HG02938 (cell line): Measurements from ENCODE around the gene PON2.
"Not testable (repeated sequence)": the region's sequence is repeated elsewhere in the genome, so short reads cannot be mapped to it uniquely, and the experiment has no call there.

Experiments
- ATAC-seq: cut with Tn5 transposase; IDR thresholded peaks from one replicate; pipeline ENCODE4 v1.9.1; 2021; ENCODE audit warnings: mild to moderate bottlenecking, moderate library complexity; ENCODE audit not compliant: unreplicated experiment

PON2 gene

DNA sequence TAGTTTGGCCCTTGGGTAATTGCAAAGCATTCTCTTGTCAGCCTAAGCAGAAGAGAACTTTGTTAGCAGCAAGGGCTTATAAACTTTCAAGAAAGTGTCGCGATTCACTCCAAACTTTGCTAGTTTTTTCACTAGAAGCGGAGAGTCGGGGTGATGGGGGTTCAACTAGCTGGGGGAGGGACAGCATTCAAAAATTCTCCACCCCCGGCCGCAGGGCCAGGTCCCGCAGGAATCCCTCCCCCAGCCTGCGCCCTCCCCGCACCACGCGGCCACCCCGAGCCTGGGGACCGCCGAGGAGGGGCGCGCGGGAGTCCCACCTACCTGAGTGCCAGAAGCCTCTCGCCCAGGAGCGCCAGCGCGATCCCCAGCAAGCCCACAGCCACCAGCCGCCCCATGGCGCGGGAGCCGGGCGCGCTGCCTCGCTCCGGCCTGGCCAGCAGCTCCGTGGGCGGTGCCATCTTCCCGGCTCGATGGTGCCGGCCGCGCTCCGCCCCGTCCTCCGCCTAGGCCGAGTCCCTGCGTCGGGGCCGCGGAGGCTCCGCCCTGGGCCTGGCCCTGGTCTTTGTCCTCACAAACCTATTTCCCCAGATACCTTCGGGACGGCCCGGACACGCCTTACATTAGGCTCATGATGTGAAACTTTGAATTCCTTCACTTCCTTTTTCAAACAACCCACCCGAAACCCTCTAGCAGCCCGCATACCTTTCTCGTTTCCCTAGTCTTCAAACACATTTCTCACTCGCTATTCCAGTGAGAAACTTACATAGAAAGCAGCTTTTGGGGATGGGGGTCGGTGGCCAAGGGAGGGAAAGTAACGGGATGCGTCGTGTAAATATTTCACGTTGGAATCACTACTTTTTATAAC is at the start of gene PON2:
Gene PON2, minus strand, starts transcription at position 472 of the 865 bp plus-strand sequence. Its CDS starts 77 bp downstream, at position 395.
- ATAC-seq, result peak; percentile 82

DNA sequence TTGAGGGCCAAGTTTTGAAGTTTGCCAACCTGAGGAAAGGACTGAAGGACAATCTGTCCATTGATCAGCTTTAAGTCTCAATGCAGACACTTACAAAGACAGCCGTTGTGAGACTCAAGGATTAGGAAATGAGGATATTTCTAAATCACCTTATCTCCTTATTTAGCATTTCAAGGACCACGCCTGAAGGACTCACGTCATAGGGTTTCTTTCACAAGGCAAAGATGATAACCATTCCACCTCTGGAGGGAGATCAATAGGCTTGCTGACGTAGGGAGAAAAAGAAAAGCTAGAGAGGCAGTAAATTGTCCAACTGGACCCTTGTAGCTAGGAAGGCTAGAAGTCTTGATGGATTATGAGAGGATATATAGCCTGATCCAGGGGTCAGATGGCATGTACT is 47.6 kb upstream of the PON2 start:
- ATAC-seq, result no peak

GRCh38 chr7:95481271-95482165 is 46.7 kb upstream of the PON2 start:
- ATAC-seq, result no peak

- peak; percentile 68 for ATAC-seq
These were observed 45.3 kb upstream of the PON2 start for GRCh38 chr7:95479992-95480624.

- ATAC-seq, result no peak
These were observed 43.6 kb upstream of the PON2 start for GRCh38 chr7:95478272-95479037.

DNA sequence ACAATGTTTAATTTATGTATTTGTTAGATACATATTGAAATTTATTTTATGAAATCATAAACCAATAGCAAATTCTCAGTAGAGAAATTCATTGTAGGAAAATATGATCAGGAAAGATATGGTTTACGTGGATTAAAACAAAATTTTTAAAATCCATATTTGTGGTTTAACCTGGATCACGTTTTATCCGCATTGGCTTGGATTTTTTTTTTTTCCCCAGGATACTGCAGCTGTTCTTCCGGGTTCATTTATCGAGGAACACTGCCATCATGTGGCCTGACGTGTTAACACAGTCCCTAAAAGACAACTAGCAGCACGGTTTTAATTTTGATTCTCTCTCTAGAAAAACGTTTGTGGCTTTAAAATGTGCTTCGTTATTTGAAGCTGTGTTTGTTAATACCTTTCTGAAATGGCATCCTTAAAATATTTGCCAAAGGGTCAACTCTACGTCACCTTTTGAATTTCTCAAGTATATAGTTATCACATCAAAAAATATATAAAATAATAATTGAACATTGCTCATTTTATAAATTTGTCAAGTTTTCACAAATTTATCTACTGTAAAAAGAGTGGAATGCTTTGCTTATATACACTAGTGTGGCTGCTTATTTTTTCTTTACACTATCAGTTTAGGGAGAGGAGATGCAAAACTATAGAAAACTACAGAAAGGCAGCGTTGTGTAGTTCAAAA is 42.2 kb upstream of the PON2 start:
- peak; percentile 56 for ATAC-seq

DNA sequence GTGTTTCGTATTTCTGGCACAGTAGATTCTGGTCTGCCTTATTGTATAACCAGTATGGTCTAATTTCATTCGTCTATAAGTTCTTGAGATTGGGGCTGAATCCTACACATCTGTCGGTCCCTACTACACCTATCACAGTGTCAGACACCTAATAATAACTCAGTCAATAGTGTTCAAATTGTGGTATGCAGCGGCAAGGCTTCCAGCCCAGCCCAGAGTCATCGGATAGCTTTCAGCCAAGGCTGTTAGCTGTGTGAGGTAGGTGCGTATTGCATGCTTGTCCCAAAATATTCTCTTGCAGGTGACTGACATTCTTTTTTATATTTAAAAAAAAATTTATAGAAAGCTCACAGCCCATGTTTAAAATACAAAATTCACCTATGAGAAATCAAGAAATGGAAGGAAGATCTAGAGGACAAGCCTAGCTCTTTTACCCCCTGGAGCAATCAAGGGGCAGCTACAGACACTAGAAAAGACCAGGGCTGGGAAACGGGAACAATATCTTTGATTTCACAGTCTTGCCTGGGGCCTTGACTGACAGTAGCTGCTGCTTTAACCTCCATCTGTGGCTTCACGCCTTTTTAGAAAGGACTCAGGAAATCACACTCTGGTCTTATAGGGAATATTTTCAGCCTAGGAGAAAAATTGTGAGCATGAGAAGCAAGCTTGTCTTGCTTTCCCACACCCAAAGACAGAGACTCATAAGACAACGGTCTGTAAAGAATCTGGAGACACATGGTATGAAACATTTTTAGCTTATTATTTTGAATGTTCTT is 41.4 kb upstream of the PON2 start:
- no peak for ATAC-seq

- no peak for ATAC-seq
These were observed 38.6 kb upstream of the PON2 start for GRCh38 chr7:95473276-95473985.

DNA sequence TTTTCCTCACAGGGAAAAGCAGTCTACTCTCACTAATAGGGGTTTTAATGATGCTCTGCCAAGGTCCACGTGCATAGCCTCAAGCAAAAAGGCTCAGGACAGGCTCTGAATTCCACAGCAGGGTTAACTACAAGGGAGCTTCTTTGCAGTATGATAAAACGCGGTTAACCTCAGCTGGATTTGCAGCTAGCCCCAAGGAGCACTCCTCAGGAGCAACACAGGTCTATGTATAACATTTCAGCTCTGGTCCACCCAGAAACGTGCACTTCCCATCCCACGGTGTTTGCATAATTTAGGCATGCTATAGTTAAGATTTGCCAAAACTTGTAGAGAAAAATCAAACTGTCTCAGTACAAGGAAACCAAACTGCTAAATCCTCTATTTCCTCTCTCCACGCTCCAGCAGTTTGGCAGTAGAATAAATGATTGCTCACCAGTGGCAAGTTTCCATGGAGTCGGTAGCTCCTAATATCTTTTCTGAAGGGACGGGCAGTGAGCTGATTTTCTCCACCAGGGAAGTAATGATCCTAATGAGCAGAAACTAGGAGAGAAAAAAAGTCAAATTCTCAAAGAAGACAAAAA is 37.8 kb upstream of the PON2 start:
- ATAC-seq, result no peak

DNA sequence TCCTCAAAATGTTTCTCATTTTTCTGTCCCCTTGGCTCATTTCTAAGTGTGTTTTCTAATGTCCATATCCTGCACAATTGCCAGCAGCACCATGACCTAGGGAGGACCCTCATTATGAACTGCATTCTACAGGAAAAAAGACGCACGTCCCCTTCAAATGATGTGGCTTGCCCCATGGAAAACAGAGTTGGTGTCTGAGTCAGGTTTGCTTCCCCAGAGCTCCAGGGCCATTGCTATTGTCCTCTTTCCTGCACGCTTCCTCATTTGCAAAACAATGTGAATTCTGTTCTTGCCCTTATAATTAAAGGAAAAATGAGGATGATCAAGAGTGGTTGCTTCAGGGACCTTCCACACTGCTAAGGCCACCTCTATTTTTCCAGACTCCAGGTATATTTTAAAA is 36.2 kb upstream of the PON2 start:
- ATAC-seq, result no peak

- ATAC-seq, result peak; percentile 99
These were observed 35.6 kb upstream of the PON2 start for GRCh38 chr7:95470452-95470851.

DNA sequence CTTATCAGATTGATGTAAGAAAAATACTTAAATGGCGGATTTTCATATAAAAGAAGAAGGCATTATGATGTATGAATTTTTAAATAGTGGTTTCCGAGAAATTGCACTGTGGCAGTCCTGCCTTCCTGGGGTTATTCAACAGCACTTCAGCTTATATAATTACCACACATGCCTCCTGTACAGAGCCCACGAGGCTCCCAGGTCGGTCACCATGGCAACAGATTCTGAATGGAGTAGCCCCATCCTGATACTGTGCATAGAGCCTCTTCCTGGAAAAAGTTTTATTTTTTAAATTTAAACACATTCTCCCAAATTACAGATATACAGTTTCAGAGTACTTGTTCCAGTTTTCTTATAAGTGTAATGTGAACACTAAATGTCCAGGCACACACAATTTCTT is 35.0 kb upstream of the PON2 start:
- ATAC-seq, result no peak

DNA sequence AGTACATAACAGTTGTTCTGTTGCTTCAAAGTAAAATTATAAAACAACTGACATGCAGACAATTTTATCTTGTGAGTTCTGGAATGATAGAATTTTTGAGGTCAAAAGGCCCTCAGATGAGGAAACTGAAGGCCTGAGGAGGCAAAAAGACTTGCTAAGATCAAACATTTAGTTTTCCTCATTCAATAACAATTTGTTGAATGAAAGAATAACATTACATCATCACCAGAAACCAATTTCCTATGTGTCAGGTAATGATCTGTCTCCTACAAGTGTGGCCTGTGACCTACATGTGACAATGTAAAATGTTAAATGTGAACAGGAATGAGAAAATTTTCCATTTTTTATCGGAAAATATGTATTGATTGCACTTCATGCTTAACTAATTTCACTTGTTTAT is 34.4 kb upstream of the PON2 start:
- no peak for ATAC-seq

DNA sequence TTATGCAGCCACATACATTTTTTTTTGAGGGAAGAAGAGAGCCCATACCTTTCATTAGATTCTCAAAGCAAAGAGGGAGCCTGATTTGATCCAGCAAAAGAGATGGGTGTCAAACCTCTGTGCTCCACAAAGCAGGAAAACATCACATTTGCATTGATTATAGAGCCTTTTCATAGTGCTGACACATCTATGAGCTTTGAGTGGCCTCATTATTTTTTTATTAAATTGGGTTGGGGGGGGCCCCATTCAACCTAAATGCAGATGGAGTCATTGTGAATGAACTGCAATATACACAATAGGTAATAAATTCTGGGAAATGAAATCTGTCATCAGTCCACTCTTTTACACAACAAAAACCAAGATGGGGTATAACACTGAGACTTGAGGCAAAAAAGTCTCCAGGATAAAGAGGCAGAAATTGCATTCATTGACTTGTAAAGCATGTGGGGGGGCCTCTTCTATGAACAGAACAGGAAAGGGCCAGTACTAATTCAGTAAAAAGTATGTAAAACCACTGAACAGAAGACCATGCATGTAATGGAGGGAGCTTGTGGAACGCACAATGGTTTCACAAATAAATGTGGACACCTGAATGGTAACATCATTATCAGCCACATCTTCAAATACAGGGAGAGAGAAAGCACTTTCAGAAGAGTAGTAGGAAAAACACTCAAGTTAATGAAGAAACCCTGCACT is 33.2 kb upstream of the PON2 start:
- no peak for ATAC-seq

- not testable (repeated sequence) for ATAC-seq
These were observed 25.8 kb upstream of the PON2 start for GRCh38 chr7:95460653-95461052.

DNA sequence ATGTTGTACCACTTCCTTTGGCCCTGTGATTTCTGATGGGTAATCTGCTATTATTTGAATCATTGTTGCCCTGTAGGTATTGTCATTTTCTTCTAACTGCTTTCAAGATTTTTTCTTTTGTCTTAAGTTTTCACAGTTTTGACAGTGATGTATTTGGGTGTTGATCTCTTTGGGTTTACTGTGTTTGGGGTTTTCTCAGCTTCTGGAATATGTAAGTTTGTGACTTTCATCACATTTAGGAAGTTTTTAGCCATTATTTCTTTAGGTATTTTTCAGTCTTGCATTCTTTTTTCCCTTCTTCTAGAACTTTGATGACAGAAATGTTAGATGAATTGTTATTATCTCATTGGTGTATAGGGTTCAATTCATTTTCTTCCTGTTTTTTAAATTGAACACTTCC is 23.1 kb upstream of the PON2 start:
- no peak for ATAC-seq

DNA sequence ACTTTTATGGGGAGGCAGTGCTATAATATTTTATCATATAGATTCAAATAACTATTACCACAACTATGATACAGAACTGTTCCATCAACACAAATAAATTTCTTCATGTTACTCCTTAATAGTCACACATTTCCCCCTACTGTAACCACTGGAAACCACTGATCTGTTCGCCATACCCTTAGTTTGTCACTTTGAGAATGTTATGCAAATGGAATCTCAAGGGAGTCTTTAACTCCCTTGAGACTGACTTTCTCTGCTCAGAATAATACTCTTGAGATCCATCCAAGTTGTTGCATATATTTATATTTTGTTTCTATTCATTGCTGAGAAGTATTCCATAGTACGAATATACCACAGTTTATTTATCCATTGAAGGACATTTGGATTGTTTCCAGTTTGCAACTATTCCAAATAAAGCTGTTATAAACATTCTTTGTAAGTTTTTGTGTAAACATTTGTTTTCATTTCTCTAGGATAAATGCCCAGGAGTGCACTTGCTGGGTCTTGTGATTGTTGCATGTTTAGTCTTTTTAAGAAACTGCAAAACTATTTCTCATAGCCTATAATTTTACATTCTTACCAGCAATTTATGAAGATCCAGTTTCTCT is 19.7 kb upstream of the PON2 start:
- peak; percentile 62 for ATAC-seq
